Uterus (tissue), 4 donors: ENCODE data around the gene ICAM3. TPM values are rescaled to one million over a fixed set of nuclear protein-coding genes. Genes with fewer than 3 reads are reported as not detected.
"Not testable (repeated sequence)": the region's sequence is repeated elsewhere in the genome, so short reads cannot be mapped to it uniquely, and the experiment has no call there.

Source experiments
- DNase-seq, 2 donors: peaks; one replicate each; pipeline ENCODE4 v3.0.0-alpha.2; 2019 to 2020
- H3K27ac ChIP-seq, 2 donors: fragments of 200-600 bp; sonication (generic); 1 replicate in 1 of 2; 2 replicates in 1 of 2; pipeline ENCODE4 v1.5.1; 2016 to 2018
- H3K27me3 ChIP-seq, 2 donors: fragments of 200-600 bp; sonication (generic); one replicate each; pipeline ENCODE4 v1.5.1; 2018 to 2019; ENCODE audit warnings: control low read depth in 1 of 2
- H3K36me3 ChIP-seq, 2 donors: fragments of 200-600 bp; sonication (generic); one replicate each; pipeline ENCODE4 v1.5.1; 2019; ENCODE audit warnings: control low read depth in 1 of 2
- H3K4me1 ChIP-seq, 2 donors: fragments of 200-600 bp; sonication (generic); one replicate each; pipeline ENCODE4 v1.5.1; 2018 to 2019; ENCODE audit warnings: control low read depth in 1 of 2
- H3K4me3 ChIP-seq, 2 donors: fragments of 200-600 bp; sonication (generic); 1 replicate in 1 of 2; 2 replicates in 1 of 2; pipeline ENCODE4 v1.5.1; 2018 to 2019; ENCODE audit warnings: mild to moderate bottlenecking in 1 of 2
- H3K9me3 ChIP-seq, 2 donors: fragments of 200-600 bp; sonication (generic); one replicate each; pipeline ENCODE4 v1.5.1; 2019; ENCODE audit warnings: control low read depth in 1 of 2
- POLR2A ChIP-seq, 2 donors: fragments of 450-650 bp; IDR thresholded peaks; one replicate each; pipeline ENCODE4 v1.6.1; 2016; ENCODE audit warnings: antibody characterized with exemption in 2 of 2, mild to moderate bottlenecking in 1 of 2, moderate library complexity in 1 of 2
- intact Hi-C: fragments of 100-400 bp; cut with DNase I; formaldehyde crosslinking; loops from one replicate; pipeline ENCODE4 v1.15.1; 2023; ENCODE audit warnings: low total_unique reads
- total RNA-seq, 4 donors: library from RNA; depleted of rRNA in 3 of 4; stranded (reverse); fragments of >200 nt in 3 of 4; gene quantifications; one replicate each; pipeline versions ENCODE4 v1.1.0 to v1.2.4, GENCODE V29; 2014 to 2023
- TF ChIP-seq, protein P1 (sequence below), 4 experiments: fragments of 200-600 bp in 2 of 4; fragments of 450-650 bp in 2 of 4; sonication (generic) in 2 of 4; IDR thresholded peaks; one replicate each; pipeline ENCODE4 v1.5.1; 2016 to 2019; ENCODE audit warnings: antibody characterized with exemption in 4 of 4, mild to moderate bottlenecking in 2 of 4, moderate library complexity in 1 of 4
- donor health status: DM: yes; HTN: yes; CAD: no.

The ICAM3 gene
- total RNA-seq, 4 donors from 2014 or later = 3.0 to 65.3 (median 6.2) TPM

DNA sequence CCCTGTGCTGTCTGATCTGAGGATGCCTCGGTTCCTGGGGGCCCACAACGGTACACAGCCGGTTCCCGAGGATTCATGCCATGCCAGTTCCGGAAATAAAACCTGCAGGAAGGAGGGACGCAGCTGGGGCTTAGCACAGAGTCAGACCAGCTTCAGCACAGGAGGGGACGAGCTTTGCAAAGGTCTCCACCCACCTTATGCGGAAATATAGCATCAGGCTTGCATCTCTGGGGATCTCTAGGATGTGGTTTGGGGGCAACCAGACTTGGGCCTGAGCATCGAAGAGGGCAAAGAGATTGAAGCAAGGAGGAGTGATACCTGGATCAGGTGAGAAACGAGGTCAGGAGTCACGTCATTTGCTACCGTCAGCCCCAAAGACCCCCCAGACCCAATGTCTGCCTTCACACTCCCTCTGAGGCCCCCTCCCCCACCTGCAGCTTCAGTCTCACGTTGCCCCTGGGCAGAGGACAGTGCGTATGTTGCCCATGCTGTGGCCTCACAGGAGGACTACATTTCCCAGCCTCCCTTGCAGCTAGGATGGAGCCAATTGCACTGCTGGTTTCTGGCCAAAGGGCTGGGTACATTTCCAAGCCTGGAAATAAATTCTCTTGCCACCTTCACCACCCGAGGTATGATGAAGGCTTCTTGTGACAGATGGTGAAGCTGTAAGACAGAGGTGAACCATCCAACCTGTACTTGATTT, 28.8 kb upstream of the ICAM3 start:
- no peak overlapping the region for H3K27ac ChIP-seq
- no peaks in the 10 kb centered on the region for H3K36me3 ChIP-seq
- H3K9me3 ChIP-seq = no peaks in the 10 kb centered on the region
- no peak for TF ChIP-seq POLR2A (IDR thresholded peaks at IDR 0.05)
- TF ChIP-seq, protein P1, sequence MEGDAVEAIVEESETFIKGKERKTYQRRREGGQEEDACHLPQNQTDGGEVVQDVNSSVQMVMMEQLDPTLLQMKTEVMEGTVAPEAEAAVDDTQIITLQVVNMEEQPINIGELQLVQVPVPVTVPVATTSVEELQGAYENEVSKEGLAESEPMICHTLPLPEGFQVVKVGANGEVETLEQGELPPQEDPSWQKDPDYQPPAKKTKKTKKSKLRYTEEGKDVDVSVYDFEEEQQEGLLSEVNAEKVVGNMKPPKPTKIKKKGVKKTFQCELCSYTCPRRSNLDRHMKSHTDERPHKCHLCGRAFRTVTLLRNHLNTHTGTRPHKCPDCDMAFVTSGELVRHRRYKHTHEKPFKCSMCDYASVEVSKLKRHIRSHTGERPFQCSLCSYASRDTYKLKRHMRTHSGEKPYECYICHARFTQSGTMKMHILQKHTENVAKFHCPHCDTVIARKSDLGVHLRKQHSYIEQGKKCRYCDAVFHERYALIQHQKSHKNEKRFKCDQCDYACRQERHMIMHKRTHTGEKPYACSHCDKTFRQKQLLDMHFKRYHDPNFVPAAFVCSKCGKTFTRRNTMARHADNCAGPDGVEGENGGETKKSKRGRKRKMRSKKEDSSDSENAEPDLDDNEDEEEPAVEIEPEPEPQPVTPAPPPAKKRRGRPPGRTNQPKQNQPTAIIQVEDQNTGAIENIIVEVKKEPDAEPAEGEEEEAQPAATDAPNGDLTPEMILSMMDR (IDR thresholded peaks at IDR 0.05) = no peak
- intact Hi-C loops = no loop called here
- DNase-seq = no peak
- H3K4me1 ChIP-seq = no peaks in the 10 kb centered on the region
- H3K4me3 ChIP-seq = no peak overlapping the region
- no peaks in the 10 kb centered on the region for H3K27me3 ChIP-seq

DNA sequence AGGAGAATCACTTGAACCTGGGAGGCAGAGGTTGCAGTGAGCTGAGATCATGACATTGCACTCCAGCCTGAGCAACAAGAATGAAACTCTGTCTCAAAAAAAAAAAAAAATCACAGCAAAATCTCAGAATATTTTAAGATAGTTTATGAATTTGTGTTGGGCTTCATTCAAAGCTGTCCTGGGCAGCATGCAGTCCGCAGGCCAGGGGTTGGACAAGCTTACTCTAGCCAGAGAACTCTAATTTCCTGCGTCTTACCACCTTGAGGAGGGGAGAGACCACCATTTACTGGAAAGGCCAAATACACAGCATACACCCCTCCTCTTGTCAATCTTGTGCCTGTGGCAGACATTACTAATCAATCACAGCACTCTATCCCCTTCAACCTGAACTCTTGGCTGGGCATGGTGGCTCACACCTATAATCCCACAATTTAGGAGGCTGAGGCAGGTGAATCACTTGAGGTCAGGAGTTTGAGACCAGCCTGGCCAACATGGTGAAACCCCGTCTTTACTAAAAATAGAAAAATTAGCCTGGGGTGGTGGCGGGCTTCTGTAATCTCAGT, 27.6 kb upstream of the ICAM3 start:
- H3K4me1 ChIP-seq, intact Hi-C loops, DNase-seq, H3K4me3 ChIP-seq, H3K27me3 ChIP-seq, H3K27ac ChIP-seq, H3K36me3 ChIP-seq, H3K9me3 ChIP-seq: not testable (repeated sequence)

DNA sequence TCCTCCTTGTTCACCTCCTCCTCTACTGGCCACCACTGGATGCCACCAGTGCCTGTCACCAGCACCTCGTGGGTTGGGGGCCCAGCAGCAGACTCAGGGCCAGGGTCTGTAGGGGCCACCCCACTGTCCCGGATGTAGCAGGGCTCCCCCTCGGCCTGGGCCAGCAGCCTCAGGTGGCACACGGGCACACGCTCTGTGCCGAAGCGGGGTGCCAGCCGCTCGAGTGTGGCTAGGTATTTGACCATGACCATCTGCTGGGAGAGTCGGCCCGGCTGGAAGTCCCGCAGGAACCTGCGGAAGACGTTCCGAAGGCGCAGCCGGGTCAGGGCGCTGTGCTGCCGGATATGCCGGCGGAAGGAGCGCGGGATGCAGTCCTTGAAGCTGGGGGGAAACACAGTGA, 26.1 kb upstream of the ICAM3 start:
- H3K27ac ChIP-seq = no peak overlapping the region
- no peaks in the 10 kb centered on the region for H3K27me3 ChIP-seq
- no peaks in the 10 kb centered on the region for H3K36me3 ChIP-seq
- H3K4me3 ChIP-seq = no peak overlapping the region
- TF ChIP-seq POLR2A (IDR thresholded peaks at IDR 0.05) = no peak
- TF ChIP-seq, protein P1 (IDR thresholded peaks at IDR 0.05) = no peak
- no peak for DNase-seq
- H3K4me1 ChIP-seq = no peaks in the 10 kb centered on the region
- no peaks in the 10 kb centered on the region for H3K9me3 ChIP-seq
- intact Hi-C loops = no loop called here

DNA sequence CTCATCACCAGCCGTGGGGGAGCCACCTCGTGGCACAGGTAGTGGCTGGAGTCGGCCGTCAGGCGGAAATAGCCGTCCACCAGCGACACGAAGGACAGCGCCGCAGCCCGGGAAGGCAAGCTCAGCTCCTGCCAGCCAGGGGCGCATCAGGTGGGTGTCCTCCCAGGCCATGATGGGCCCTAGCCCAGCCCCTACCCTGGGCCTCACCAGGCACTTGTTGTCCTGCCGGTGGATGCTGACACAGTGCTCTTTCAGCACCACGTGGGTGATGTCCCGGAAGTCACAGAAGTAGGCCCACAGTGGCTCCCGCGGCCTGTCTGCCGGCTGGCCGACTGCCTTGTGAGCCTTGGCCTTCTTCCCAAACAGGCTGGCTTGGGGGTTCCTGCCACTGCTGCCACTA, 25.2 kb upstream of the ICAM3 start:
- Histone ChIP-seq H3K27me3 (no peaks in the 10 kb centered on the region), H3K4me1 (no peaks in the 10 kb centered on the region), H3K27ac (no peak overlapping the region), H3K9me3 (no peaks in the 10 kb centered on the region), H3K36me3 (no peaks in the 10 kb centered on the region), H3K4me3 (no peak overlapping the region)
- TF ChIP-seq, protein P1 (IDR thresholded peaks at IDR 0.05) = no peak
- no peak for TF ChIP-seq POLR2A (IDR thresholded peaks at IDR 0.05)
- no peak for DNase-seq
- intact Hi-C loops = no loop called here

DNA sequence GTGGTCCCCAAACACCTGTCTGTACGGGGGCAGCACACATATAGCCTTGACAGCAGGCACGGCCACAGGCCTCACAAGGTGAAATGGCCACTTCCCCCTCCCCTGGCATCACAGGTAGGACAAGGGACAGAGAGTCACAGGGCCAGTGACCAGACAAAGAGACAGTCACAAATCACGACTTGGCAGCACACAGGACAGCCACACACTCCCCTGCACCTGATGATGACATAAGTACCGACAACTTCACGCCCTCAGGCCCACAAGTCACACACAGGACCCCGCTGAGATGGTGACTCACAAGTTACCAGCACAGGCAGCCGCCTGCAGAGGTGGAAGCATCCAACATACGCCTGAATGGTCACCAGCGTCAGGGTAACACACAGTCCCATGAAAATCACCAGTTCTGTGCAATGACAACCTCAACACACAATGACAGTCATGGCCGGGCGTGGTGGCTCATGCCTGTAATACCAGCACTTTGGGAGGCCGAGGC, 24.4 kb upstream of the ICAM3 start:
- Histone ChIP-seq H3K9me3 (no peaks in the 10 kb centered on the region), H3K36me3 (no peaks in the 10 kb centered on the region), H3K27me3 (no peaks in the 10 kb centered on the region), H3K4me3 (no peak overlapping the region), H3K27ac (no peak overlapping the region), H3K4me1 (no peaks in the 10 kb centered on the region)
- intact Hi-C loops = no loop called here
- no peak for DNase-seq
- TF ChIP-seq, protein P1 (IDR thresholded peaks at IDR 0.05) = no peak
- TF ChIP-seq POLR2A (IDR thresholded peaks at IDR 0.05) = no peak
